ENCODE data around the gene APEX1. TPM values are rescaled to one million over a fixed set of nuclear protein-coding genes. Genes with fewer than 3 reads are reported as not detected.

APEX1 gene
- total and polyA plus RNA-seq, 2 donors: 128 to 159 TPM

DNA sequence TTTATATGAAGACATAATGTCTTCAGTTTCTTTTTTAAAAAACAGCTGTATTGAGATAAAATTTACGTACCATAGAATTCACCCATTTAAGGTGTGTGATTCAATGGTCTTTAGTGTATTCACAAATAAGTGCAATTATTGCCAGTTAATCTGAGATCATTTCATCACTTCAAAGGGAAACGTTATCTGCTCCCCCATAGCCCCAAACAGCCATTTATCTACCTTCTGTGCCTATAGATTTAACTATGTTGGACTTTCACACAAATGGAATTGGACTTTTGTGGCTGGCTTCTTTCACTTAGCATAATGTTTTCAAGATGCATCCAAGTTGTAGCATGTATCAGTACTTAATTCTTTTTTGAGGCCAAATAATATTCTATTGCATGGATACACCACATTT lies 23.9 kb downstream of the APEX1 start:
- peaks cover 16 to 33% of the 10 kb centered on the region in 2 donors for H3K36me3 ChIP-seq (ENCODE audit: control insufficient read depth in 2 of 2, insufficient read depth in 2 of 2, low read length in 1 of 2)
- H3K27me3 ChIP-seq (ENCODE audit: control insufficient read depth in 2 of 2, insufficient read depth in 1 of 2, low read length in 1 of 2): no peaks in the 10 kb centered on the region
- H3K4me1 ChIP-seq (ENCODE audit: control insufficient read depth in 2 of 2, insufficient read depth in 2 of 2, low read length in 2 of 2): peaks cover 9 to 14% of the 10 kb centered on the region in 2 donors
- no peaks in the 10 kb centered on the region for H3K9me3 ChIP-seq (ENCODE audit: control insufficient read depth in 2 of 2, insufficient read depth in 1 of 2, low read length in 1 of 2)
- H3K27ac ChIP-seq (ENCODE audit: low read depth in 1 of 2, low read length in 1 of 2): no peak overlapping the region
- WGBS: 97% methylated on average over 2 of the region's 2 CpGs
- H3K4me3 ChIP-seq (ENCODE audit: low read length in 2 of 2): no peak overlapping the region
- no peak for DNase-seq (ENCODE audit: low read depth in 6 of 9, low spot score in 9 of 9)

DNA sequence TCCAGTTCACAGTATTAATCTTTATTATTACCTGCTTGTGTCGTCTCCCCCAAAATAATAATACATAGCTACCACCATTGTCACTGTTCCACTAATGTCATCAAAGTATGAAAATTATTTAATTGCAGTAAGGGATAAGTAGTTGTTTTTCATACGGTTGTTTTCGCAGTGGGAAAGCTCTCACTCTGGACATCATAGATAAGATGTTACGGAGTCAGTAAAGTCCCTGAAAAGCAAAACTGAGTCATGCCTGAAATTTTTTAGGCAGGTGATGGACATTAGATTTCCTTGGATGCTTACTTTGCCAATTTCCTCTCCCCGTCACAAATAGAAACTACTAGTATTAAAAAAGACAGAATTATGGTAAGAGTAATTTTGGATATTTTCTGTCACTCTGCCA lies 27.4 kb downstream of the APEX1 start:
- H3K9me3 ChIP-seq (ENCODE audit: control insufficient read depth in 2 of 2, insufficient read depth in 1 of 2, low read length in 1 of 2): no peaks in the 10 kb centered on the region
- no peak overlapping the region for H3K27ac ChIP-seq (ENCODE audit: low read depth in 1 of 2, low read length in 1 of 2)
- no peak for DNase-seq (ENCODE audit: low read depth in 6 of 9, low spot score in 9 of 9)
- peaks cover 0 to 3% of the 10 kb centered on the region in 2 donors for H3K36me3 ChIP-seq (ENCODE audit: control insufficient read depth in 2 of 2, insufficient read depth in 2 of 2, low read length in 1 of 2)
- H3K27me3 ChIP-seq (ENCODE audit: control insufficient read depth in 2 of 2, insufficient read depth in 1 of 2, low read length in 1 of 2): no peaks in the 10 kb centered on the region
- H3K4me1 ChIP-seq (ENCODE audit: control insufficient read depth in 2 of 2, insufficient read depth in 2 of 2, low read length in 2 of 2): peaks cover 3 to 5% of the 10 kb centered on the region in 2 donors
- 97% methylated on average over 5 of the region's 5 CpGs for WGBS
- H3K4me3 ChIP-seq (ENCODE audit: low read length in 2 of 2): no peak overlapping the region

DNA sequence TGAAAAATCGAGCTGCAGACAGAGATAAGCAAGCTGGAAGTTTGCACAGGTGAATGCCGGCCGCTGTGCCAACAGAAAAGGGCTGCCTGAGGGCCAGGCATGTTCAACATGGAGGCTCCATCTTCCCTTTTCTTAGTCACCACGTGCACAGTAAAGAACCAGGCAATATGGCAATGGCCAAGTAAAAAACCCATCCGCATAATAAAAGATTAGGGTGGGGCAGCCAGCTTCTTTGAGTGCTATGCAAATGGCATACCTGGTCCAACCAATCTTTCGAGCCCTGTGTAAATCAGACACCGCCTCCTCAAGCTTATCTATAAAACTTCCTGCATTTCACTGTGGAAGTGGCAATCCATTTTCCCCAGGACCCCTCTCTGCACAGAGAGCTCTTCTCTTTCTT lies 30.9 kb downstream of the APEX1 start:
- H3K4me3 ChIP-seq (ENCODE audit: low read length in 2 of 2): no peak overlapping the region
- no peaks in the 10 kb centered on the region for H3K36me3 ChIP-seq (ENCODE audit: control insufficient read depth in 2 of 2, insufficient read depth in 2 of 2, low read length in 1 of 2)
- H3K9me3 ChIP-seq (ENCODE audit: control insufficient read depth in 2 of 2, insufficient read depth in 1 of 2, low read length in 1 of 2): no peaks in the 10 kb centered on the region
- H3K4me1 ChIP-seq (ENCODE audit: control insufficient read depth in 2 of 2, insufficient read depth in 2 of 2, low read length in 2 of 2): no peaks in the 10 kb centered on the region
- 83% methylated on average over 7 of the region's 7 CpGs for WGBS
- DNase-seq (ENCODE audit: low read depth in 6 of 9, low spot score in 9 of 9): no peak
- no peaks in the 10 kb centered on the region for H3K27me3 ChIP-seq (ENCODE audit: control insufficient read depth in 2 of 2, insufficient read depth in 1 of 2, low read length in 1 of 2)
- H3K27ac ChIP-seq (ENCODE audit: low read depth in 1 of 2, low read length in 1 of 2): no peak overlapping the region

DNA sequence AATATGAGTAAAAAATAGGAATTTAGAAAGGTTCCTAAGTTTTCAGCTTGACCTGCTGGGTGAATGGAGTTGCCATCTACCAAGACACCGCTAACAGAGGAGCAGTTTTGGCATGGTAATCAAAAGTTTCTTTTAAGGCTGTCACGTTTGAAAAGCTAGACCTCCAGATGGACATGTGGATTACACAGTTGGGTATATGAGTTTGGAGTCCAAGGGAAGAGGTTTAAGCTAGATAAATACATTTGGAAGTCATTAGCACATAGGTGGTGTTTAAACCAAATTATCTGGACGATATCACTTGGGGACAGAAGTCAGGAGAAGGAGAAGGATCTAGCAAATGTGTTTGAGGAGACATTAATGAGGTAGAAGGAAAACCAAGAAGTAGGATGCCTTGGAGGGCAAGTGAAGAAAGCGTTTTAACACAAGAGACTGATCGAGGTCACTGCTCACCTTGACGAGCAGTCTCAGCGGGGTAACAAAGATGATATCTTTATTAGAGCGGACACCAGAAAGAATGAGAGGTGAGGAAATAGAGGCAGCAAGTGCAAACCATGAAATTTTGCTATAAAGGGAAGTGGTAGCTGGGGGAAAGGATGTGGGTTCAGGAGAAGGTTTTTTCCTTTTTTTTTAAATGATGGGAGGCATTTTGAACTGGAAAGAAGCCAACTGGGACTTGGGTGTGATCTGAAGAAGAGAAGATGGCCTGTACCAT lies 31.8 kb downstream of the APEX1 start:
- no peaks in the 10 kb centered on the region for H3K9me3 ChIP-seq (ENCODE audit: control insufficient read depth in 2 of 2, insufficient read depth in 1 of 2, low read length in 1 of 2)
- 44% methylated on average over 8 of the region's 8 CpGs for WGBS
- DNase-seq (ENCODE audit: low read depth in 6 of 9, low spot score in 9 of 9): no peak
- H3K36me3 ChIP-seq (ENCODE audit: control insufficient read depth in 2 of 2, insufficient read depth in 2 of 2, low read length in 1 of 2): no peaks in the 10 kb centered on the region
- no peaks in the 10 kb centered on the region for H3K4me1 ChIP-seq (ENCODE audit: control insufficient read depth in 2 of 2, insufficient read depth in 2 of 2, low read length in 2 of 2)
- H3K27me3 ChIP-seq (ENCODE audit: control insufficient read depth in 2 of 2, insufficient read depth in 1 of 2, low read length in 1 of 2): no peaks in the 10 kb centered on the region
- no peak overlapping the region for H3K4me3 ChIP-seq (ENCODE audit: low read length in 2 of 2)
- no peak overlapping the region for H3K27ac ChIP-seq (ENCODE audit: low read depth in 1 of 2, low read length in 1 of 2)

DNA sequence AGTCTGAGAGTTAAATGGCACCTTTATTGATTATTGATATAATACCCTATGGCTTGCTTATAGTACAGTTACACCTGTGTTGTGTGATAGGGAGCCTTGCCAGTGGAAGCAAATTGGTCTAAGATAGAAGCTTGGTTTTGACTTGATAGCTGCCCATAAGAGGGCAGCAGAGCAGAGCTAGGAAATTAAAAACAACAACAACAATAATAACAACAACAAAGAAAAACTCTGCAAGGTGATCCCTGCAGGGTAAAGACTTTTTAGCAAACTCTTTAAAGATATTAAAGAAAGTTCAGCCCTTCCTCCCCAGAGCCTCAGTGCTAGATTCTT lies 32.3 kb downstream of the APEX1 start:
- Histone ChIP-seq H3K36me3 (ENCODE audit: control insufficient read depth in 2 of 2, insufficient read depth in 2 of 2, low read length in 1 of 2) (no peaks in the 10 kb centered on the region), H3K27me3 (ENCODE audit: control insufficient read depth in 2 of 2, insufficient read depth in 1 of 2, low read length in 1 of 2) (no peaks in the 10 kb centered on the region), H3K9me3 (ENCODE audit: control insufficient read depth in 2 of 2, insufficient read depth in 1 of 2, low read length in 1 of 2) (no peaks in the 10 kb centered on the region), H3K4me3 (ENCODE audit: low read length in 2 of 2) (no peak overlapping the region), H3K4me1 (ENCODE audit: control insufficient read depth in 2 of 2, insufficient read depth in 2 of 2, low read length in 2 of 2) (no peaks in the 10 kb centered on the region), H3K27ac (ENCODE audit: low read depth in 1 of 2, low read length in 1 of 2) (no peak overlapping the region)
- DNase-seq (ENCODE audit: low read depth in 6 of 9, low spot score in 9 of 9): no peak

DNA sequence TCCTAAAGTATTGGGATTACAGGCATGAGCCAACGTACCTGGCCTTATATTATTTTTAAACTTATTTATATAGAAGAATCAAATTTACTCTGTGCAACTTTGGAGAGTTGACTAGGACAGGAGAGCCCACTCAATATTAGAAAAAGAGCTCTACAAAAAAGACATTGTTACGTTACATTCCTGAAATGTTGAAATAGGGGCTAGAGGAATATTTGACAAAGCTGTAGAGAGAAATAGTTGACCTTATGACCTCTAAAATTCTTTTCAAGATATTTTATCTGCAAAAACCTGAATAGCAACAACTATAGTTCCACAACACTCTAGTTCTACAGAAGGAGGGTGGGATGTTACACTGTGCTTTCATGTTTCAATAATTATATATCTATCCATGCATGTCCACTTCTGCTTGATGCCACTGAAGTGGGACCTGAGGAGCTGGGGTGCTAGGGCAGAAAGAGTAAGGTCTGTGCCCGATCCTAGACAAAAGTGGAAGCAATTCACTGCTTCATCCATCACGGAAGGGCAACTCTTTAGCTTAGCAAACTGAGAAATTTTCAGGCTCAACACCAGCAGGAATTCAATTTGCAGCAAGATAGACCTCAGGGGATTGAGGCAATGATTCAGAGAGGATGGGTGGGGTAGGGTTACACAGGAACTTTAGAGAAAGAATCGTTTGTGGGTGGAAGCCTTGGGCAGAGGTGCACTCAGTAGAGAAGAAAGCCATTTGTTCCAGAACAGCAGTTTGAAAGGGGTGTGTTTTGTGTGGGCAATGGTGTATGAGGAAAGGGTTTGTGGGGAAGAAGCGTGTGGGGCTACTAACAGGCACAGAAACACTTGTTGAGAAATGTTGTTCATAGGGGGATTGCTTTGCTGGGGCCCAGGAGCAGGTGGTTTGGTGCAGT lies 34.3 kb downstream of the APEX1 start:
- H3K9me3 ChIP-seq (ENCODE audit: control insufficient read depth in 2 of 2, insufficient read depth in 1 of 2, low read length in 1 of 2): no peaks in the 10 kb centered on the region
- no peaks in the 10 kb centered on the region for H3K4me1 ChIP-seq (ENCODE audit: control insufficient read depth in 2 of 2, insufficient read depth in 2 of 2, low read length in 2 of 2)

GRCh38 chr14:20490563-20490962 lies 35.5 kb downstream of the APEX1 start:
- Histone ChIP-seq H3K9me3 (ENCODE audit: control insufficient read depth in 2 of 2, insufficient read depth in 1 of 2, low read length in 1 of 2) (no peaks in the 10 kb centered on the region), H3K27me3 (ENCODE audit: control insufficient read depth in 2 of 2, insufficient read depth in 1 of 2, low read length in 1 of 2) (no peaks in the 10 kb centered on the region), H3K36me3 (ENCODE audit: control insufficient read depth in 2 of 2, insufficient read depth in 2 of 2, low read length in 1 of 2) (no peaks in the 10 kb centered on the region), H3K27ac (ENCODE audit: low read depth in 1 of 2, low read length in 1 of 2) (no peak overlapping the region), H3K4me3 (ENCODE audit: low read length in 2 of 2) (no peak overlapping the region), H3K4me1 (ENCODE audit: control insufficient read depth in 2 of 2, insufficient read depth in 2 of 2, low read length in 2 of 2) (no peaks in the 10 kb centered on the region)
- 90% methylated on average over 6 of the region's 6 CpGs for WGBS
- no peak for DNase-seq (ENCODE audit: low read depth in 6 of 9, low spot score in 9 of 9)

More for the DNA sequence above, 34.3 kb downstream of the APEX1 start:
- no peaks in the 10 kb centered on the region for H3K27me3 ChIP-seq (ENCODE audit: control insufficient read depth in 2 of 2, insufficient read depth in 1 of 2, low read length in 1 of 2)
- WGBS: 68% methylated on average over 6 of the region's 6 CpGs
- H3K27ac ChIP-seq (ENCODE audit: low read depth in 1 of 2, low read length in 1 of 2): no peak overlapping the region
- no peaks in the 10 kb centered on the region for H3K36me3 ChIP-seq (ENCODE audit: control insufficient read depth in 2 of 2, insufficient read depth in 2 of 2, low read length in 1 of 2)
- peak in 1 of 9 donors; percentile 34 for DNase-seq (ENCODE audit: low read depth in 6 of 9, low spot score in 9 of 9)
- no peak overlapping the region for H3K4me3 ChIP-seq (ENCODE audit: low read length in 2 of 2)

DNA sequence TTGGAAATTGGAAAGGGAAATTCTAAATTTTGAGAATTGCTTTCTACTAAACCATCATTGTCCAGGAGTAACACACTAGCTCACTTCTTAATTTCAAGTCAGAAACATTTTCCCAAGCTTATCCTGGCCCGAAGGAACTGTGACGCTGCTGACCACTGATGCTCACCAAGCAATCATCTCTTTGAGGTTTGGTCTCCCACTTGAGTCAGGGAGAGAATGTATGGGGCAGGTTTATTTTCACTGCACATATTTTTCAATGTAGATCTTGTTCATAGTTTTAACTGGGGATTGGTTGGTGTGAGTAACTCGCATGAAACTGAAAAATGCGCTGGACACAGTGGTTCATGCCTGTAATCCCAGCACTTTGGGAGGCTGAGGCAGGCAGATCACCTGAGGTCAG lies 37.5 kb downstream of the APEX1 start:
- no peaks in the 10 kb centered on the region for H3K4me1 ChIP-seq (ENCODE audit: control insufficient read depth in 2 of 2, insufficient read depth in 2 of 2, low read length in 2 of 2)
- H3K27ac ChIP-seq (ENCODE audit: low read depth in 1 of 2, low read length in 1 of 2): no peak overlapping the region
- no peaks in the 10 kb centered on the region for H3K27me3 ChIP-seq (ENCODE audit: control insufficient read depth in 2 of 2, insufficient read depth in 1 of 2, low read length in 1 of 2)
- no peaks in the 10 kb centered on the region for H3K36me3 ChIP-seq (ENCODE audit: control insufficient read depth in 2 of 2, insufficient read depth in 2 of 2, low read length in 1 of 2)
- DNase-seq (ENCODE audit: low read depth in 6 of 9, low spot score in 9 of 9): no peak
- WGBS: 97% methylated on average over 4 of the region's 4 CpGs
- no peak overlapping the region for H3K4me3 ChIP-seq (ENCODE audit: low read length in 2 of 2)
- H3K9me3 ChIP-seq (ENCODE audit: control insufficient read depth in 2 of 2, insufficient read depth in 1 of 2, low read length in 1 of 2): no peaks in the 10 kb centered on the region

GRCh38 chr14:20493634-20494033 lies 38.6 kb downstream of the APEX1 start:
- no peak overlapping the region for H3K27ac ChIP-seq (ENCODE audit: low read depth in 1 of 2, low read length in 1 of 2)
- H3K9me3 ChIP-seq (ENCODE audit: control insufficient read depth in 2 of 2, insufficient read depth in 1 of 2, low read length in 1 of 2): no peaks in the 10 kb centered on the region
- no peaks in the 10 kb centered on the region for H3K4me1 ChIP-seq (ENCODE audit: control insufficient read depth in 2 of 2, insufficient read depth in 2 of 2, low read length in 2 of 2)
- H3K36me3 ChIP-seq (ENCODE audit: control insufficient read depth in 2 of 2, insufficient read depth in 2 of 2, low read length in 1 of 2): no peaks in the 10 kb centered on the region
- no peaks in the 10 kb centered on the region for H3K27me3 ChIP-seq (ENCODE audit: control insufficient read depth in 2 of 2, insufficient read depth in 1 of 2, low read length in 1 of 2)
- 16% methylated on average over 2 of the region's 2 CpGs for WGBS
- no peak overlapping the region for H3K4me3 ChIP-seq (ENCODE audit: low read length in 2 of 2)
- no peak for DNase-seq (ENCODE audit: low read depth in 6 of 9, low spot score in 9 of 9)
